ENCODE measurements around the gene CKMT2.

CKMT2 gene

DNA sequence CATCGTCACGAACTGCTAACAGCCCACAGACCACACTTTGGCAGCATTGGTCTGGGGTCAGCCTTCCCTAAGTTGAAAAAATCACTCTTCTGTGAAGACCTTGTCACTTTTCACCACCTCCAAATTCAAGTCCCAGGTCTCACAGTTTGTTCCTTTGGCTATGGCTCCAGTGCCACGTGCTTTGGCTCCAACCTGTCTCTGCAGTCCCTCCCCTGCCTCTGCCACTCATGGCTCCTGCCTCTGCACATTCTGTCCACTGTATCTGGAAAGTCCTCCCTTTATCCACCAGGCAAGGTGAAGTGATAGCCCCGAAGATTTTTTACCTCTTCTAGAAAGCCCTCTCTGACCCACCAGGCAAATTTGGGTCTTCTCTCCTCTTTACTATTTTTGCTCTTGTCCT, 5.3 kb downstream of the CKMT2 start:
- Histone ChIP-seq H3K4me1 (ENCODE audit: insufficient read depth, low read length) (peaks cover 20% of the 10 kb centered on the region), H3K27ac (ENCODE audit: low read depth, low read length) (no peak overlapping the region), H3K27me3 (ENCODE audit: insufficient read depth, low read length) (no peaks in the 10 kb centered on the region), H3K9ac (ENCODE audit: low read depth, low read length) (no peak overlapping the region), H3K9me3 (ENCODE audit: insufficient read depth, low read depth, low read length) (no peaks in the 10 kb centered on the region), H3K4me3 (ENCODE audit: low read length) (no peak overlapping the region), H3K36me3 (ENCODE audit: insufficient read depth, low read length) (0 out of 2 replicates have a peak, but pooled peaks cover 4% of the 10 kb centered on the region)
- WGBS = 92% methylated on average over 4 of the region's 4 CpGs

DNA sequence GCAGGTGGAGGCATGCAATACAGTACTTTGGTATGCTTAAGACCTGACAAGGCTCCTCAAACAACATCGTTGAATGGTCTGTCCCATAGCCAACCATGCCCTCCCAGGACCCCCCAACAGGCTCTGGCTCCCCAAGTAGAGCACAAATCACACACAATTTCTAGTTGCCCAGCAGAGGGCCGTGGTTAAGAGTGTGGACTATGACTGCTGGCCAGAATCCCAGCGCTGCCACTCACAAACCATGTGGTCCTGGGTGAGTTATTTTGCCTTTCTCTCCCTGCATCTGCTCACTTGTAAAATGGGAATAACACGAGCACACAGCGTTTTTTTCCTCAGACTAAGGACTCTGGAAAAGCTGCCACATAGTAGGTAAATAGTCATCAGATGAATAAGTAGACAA, 6.5 kb downstream of the CKMT2 start:
- no peak overlapping the region for H3K9ac ChIP-seq (ENCODE audit: low read depth, low read length)

DNA sequence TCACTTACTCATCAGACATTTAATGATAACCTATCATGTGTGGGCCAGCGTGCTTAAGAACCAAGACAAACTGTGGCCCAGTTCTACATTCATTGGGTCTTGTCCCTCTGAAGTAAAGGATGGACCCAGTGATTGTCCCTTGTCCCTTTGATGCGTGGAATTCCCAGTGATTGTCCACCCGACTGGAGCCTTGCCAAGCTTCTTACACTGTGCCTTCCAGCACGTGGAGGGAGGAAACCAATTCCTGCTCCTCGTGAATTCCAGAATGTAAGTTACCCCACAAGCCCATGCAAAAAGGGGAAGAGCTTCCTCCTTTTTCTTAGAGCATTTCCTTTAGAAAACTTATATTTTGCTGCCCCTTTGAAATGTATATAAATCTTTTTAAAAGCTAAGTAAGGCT, 7.9 kb downstream of the CKMT2 start:
- 67% methylated on average over 5 of the region's 5 CpGs for WGBS
- Histone ChIP-seq H3K9ac (ENCODE audit: low read depth, low read length) (no peak overlapping the region; the same call in 1 of the 2 replicates), H3K4me3 (ENCODE audit: low read length) (no peak overlapping the region), H3K9me3 (ENCODE audit: insufficient read depth, low read depth, low read length) (no peaks in the 10 kb centered on the region), H3K36me3 (ENCODE audit: insufficient read depth, low read length) (0 out of 2 replicates have a peak, but pooled peaks cover 5% of the 10 kb centered on the region), H3K4me1 (ENCODE audit: insufficient read depth, low read length) (peaks cover 16% of the 10 kb centered on the region), H3K27me3 (ENCODE audit: insufficient read depth, low read length) (no peaks in the 10 kb centered on the region), H3K27ac (ENCODE audit: low read depth, low read length) (no peak overlapping the region)

More for the DNA sequence above, 6.5 kb downstream of the CKMT2 start:
- Histone ChIP-seq H3K27ac (ENCODE audit: low read depth, low read length) (no peak overlapping the region), H3K27me3 (ENCODE audit: insufficient read depth, low read length) (no peaks in the 10 kb centered on the region), H3K36me3 (ENCODE audit: insufficient read depth, low read length) (0 out of 2 replicates have a peak, but pooled peaks cover 4% of the 10 kb centered on the region), H3K9me3 (ENCODE audit: insufficient read depth, low read depth, low read length) (no peaks in the 10 kb centered on the region), H3K4me1 (ENCODE audit: insufficient read depth, low read length) (peaks cover 8% of the 10 kb centered on the region), H3K4me3 (ENCODE audit: low read length) (no peak overlapping the region)
- 87% methylated on average over 5 of the region's 5 CpGs for WGBS

DNA sequence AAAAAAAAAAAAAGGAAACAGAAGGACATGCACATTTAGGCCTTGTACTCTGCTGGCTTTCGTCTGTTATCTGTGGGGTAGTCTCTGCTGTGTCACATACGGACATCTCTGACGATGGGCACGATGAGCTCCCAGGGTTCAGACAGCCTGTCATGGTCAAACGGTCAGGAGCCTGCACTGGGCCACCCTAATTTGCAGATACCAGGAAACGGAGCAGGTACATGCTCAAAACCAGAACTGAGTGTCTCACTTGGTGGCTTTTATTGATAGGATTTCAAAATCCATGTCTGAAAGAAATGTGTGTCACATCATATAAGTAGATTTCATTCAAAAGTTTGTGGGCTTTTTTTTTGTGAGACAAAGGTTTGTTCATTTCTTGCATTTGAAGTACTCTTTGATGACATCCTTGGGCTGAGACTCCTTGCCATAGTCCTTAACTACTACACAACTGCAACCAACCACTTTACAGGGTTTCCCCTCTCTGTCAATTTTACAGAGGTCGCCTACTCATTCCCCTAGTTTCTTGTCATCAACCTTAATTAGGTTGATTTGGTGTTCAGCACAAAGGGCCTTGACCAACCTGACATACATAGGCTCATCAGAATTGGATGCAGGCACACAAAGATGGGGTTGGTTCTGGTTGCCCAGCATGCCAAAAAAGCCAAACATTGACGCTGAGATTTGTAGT, 9.0 kb downstream of the CKMT2 start:
- WGBS = 90% methylated on average over 8 of the region's 8 CpGs
- no peaks in the 10 kb centered on the region for H3K9me3 ChIP-seq (ENCODE audit: insufficient read depth, low read depth, low read length)
- H3K9ac ChIP-seq (ENCODE audit: low read depth, low read length) = no peak overlapping the region
- H3K4me1 ChIP-seq (ENCODE audit: insufficient read depth, low read length) = peaks cover 27% of the 10 kb centered on the region
- no peak overlapping the region for H3K27ac ChIP-seq (ENCODE audit: low read depth, low read length)
- no peaks in the 10 kb centered on the region for H3K27me3 ChIP-seq (ENCODE audit: insufficient read depth, low read length)
- H3K36me3 ChIP-seq (ENCODE audit: insufficient read depth, low read length) = 0 out of 2 replicates have a peak, but pooled peaks cover 5% of the 10 kb centered on the region
- H3K4me3 ChIP-seq (ENCODE audit: low read length) = no peak overlapping the region

DNA sequence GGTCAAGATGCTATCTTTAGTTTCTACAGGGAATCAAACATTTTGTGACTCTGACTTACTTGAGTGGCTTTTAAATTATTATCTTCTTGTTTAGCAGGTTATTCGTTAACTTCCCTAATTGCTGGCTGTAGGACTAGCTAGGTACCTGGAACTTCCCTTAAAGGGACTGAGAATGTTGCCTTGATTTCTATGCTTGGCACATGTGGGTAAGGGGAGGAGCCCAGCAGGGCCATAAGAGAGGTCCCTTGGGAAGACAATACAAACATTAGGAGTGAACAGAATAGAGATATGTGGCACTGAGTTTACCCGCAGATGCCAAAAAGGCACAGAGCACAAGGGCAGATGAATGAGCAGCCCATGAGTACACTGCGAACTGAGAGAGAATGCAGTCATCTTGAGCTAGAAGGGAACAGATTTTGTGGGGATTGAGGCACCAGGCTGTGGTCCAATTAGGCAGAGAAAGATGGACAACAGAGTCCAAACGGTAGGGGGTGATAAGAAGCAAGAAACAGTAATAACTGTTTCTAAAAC, 9.8 kb downstream of the CKMT2 start:
- Histone ChIP-seq H3K27me3 (ENCODE audit: insufficient read depth, low read length) (no peaks in the 10 kb centered on the region), H3K9ac (ENCODE audit: low read depth, low read length) (no peak overlapping the region), H3K4me1 (ENCODE audit: insufficient read depth, low read length) (peaks cover 35% of the 10 kb centered on the region), H3K27ac (ENCODE audit: low read depth, low read length) (no peak overlapping the region), H3K36me3 (ENCODE audit: insufficient read depth, low read length) (0 out of 2 replicates have a peak, but pooled peaks cover 5% of the 10 kb centered on the region), H3K9me3 (ENCODE audit: insufficient read depth, low read depth, low read length) (no peaks in the 10 kb centered on the region), H3K4me3 (ENCODE audit: low read length) (no peak overlapping the region)
- WGBS = 96% methylated on average over 4 of the region's 4 CpGs

DNA sequence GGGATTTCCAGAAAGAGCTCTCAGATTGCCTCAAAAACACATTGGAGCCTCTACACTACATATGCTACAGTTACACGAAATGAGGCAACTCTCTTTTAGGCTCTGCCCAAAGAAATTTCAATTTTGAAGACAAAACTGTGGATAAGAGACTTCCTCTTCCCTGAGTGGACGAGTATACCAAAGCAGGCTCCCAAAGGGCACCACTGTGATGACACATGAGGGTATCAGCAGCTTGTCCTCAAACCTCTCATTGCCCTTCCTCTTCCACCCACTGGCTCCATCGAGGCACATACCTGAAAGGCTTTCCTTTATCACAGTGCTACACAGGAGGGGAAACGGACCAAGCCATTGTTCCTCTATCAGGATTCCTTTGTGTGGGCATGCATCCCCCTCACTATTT, 11.3 kb downstream of the CKMT2 start:
- Histone ChIP-seq H3K27ac (ENCODE audit: low read depth, low read length) (no peak overlapping the region), H3K27me3 (ENCODE audit: insufficient read depth, low read length) (no peaks in the 10 kb centered on the region)
- WGBS = 83% methylated on average over 4 of the region's 4 CpGs

DNA sequence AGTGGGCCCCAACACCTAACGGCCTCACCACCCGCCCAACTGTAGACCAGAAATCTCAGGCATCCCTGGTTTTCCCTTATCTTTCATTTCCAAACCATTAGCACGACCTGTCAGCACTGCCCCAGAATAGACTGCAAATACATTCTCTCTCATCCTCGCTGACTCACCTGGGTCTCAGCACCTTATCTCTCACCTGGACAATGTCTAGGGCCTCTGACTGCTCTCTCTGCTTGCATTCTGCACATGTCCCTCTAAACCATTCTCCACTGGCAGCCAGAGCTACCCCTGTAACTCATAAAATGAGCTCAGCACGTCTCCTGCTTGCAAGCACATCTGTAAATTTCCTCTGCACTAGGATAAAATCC, 12.7 kb downstream of the CKMT2 start:
- Histone ChIP-seq H3K4me1 (ENCODE audit: insufficient read depth, low read length) (peaks cover 52% of the 10 kb centered on the region), H3K36me3 (ENCODE audit: insufficient read depth, low read length) (peaks cover 5% of the 10 kb centered on the region; the same call in 1 of the 2 replicates), H3K9ac (ENCODE audit: low read depth, low read length) (no peak overlapping the region), H3K27me3 (ENCODE audit: insufficient read depth, low read length) (no peaks in the 10 kb centered on the region), H3K4me3 (ENCODE audit: low read length) (no peak overlapping the region), H3K27ac (ENCODE audit: low read depth, low read length) (no peak overlapping the region), H3K9me3 (ENCODE audit: insufficient read depth, low read depth, low read length) (peaks cover 2% of the 10 kb centered on the region; the same call in 1 of the 2 replicates)
- 86% methylated on average over 5 of the region's 5 CpGs for WGBS

More for the DNA sequence above, 11.3 kb downstream of the CKMT2 start:
- no peaks in the 10 kb centered on the region for H3K9me3 ChIP-seq (ENCODE audit: insufficient read depth, low read depth, low read length)
- peaks cover 48% of the 10 kb centered on the region for H3K4me1 ChIP-seq (ENCODE audit: insufficient read depth, low read length)
- no peak overlapping the region for H3K4me3 ChIP-seq (ENCODE audit: low read length)
- no peak overlapping the region for H3K9ac ChIP-seq (ENCODE audit: low read depth, low read length)
- H3K36me3 ChIP-seq (ENCODE audit: insufficient read depth, low read length) = 0 out of 2 replicates have a peak, but pooled peaks cover 5% of the 10 kb centered on the region

DNA sequence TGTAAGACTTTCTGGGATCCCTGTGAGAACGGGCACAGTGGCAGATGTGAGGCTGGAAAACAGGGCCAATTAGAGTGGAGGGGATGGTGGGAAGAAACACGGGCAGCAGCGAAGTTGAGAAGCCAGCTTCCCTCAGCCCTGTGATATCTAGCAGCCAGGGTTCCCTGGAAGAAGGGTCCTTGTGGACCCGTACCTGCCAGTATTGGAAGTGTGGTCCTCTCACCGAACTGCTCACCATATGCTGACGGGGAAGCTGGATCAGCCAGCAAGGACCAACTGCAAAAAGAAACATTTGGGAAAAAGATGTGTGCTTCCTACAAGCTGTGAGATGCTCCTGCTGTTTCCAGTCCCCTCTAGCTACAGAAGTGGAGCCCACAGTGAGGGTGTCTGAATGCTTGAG, 13.6 kb downstream of the CKMT2 start:
- H3K9ac ChIP-seq (ENCODE audit: low read depth, low read length) = peak overlapping the region; percentile 67; the same call in 1 of the 2 replicates
- H3K27ac ChIP-seq (ENCODE audit: low read depth, low read length) = no peak overlapping the region; the same call in 1 of the 2 replicates
- no peak overlapping the region for H3K4me3 ChIP-seq (ENCODE audit: low read length)
- H3K36me3 ChIP-seq (ENCODE audit: insufficient read depth, low read length) = peaks cover 5% of the 10 kb centered on the region; the same call in 1 of the 2 replicates
- H3K4me1 ChIP-seq (ENCODE audit: insufficient read depth, low read length) = peaks cover 46% of the 10 kb centered on the region
- peaks cover 2% of the 10 kb centered on the region; the same call in 1 of the 2 replicates for H3K9me3 ChIP-seq (ENCODE audit: insufficient read depth, low read depth, low read length)
- 92% methylated on average over 6 of the region's 6 CpGs for WGBS
- no peaks in the 10 kb centered on the region for H3K27me3 ChIP-seq (ENCODE audit: insufficient read depth, low read length)

DNA sequence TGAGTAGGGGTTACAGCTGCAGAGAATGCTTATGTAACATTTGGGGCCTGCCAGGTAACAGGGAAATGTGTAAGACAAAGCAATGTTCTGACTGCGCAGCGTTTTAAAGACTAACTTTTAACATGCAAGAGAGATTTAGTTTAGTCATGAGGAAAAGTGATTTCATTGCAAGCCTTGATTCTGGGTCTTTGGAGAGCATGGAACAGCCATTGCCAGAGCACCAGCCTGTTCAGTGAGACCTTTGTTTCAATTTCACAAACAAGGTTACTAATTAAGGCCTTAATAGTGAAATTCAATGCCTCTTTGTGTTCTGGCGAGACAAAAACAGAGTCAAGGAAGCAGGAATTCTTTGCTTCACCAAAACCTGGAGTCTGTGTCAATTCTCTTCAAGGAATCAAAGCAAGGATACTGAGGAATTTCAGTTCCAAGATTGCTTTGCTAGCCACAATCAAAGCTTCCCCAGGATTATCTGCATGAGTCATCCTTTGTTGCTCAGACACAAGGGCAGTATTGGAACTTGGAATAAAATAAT, 14.4 kb downstream of the CKMT2 start:
- 88% methylated on average over 3 of the region's 3 CpGs for WGBS
- no peaks in the 10 kb centered on the region for H3K27me3 ChIP-seq (ENCODE audit: insufficient read depth, low read length)
- peaks cover 5% of the 10 kb centered on the region; the same call in 1 of the 2 replicates for H3K36me3 ChIP-seq (ENCODE audit: insufficient read depth, low read length)
- H3K9ac ChIP-seq (ENCODE audit: low read depth, low read length) = peak overlapping the region; percentile 67; the same call in 1 of the 2 replicates
- peaks cover 46% of the 10 kb centered on the region for H3K4me1 ChIP-seq (ENCODE audit: insufficient read depth, low read length)
- no peak overlapping the region for H3K4me3 ChIP-seq (ENCODE audit: low read length)
- peaks cover 2% of the 10 kb centered on the region; the same call in 1 of the 2 replicates for H3K9me3 ChIP-seq (ENCODE audit: insufficient read depth, low read depth, low read length)
- peak overlapping the region; percentile 78 for H3K27ac ChIP-seq (ENCODE audit: low read depth, low read length)

DNA sequence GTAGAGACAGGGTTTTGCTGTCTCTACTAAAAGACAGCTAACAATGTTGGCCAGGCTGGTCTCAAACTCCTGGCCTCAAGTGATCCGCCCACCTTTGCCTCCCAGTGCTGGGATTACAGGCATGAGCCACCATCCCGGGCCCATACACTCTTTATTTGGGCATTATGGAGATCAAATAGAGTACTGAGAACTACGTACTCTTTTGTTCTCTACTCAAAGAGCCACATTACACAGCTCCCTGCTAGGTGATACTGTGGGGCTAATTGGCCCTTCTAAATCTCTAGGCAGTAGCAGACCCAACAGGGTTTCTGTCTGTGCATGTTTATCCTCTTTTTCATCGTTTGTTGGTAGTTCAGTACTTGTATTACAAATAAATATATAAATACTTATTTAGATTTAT, 16.1 kb downstream of the CKMT2 start:
- H3K4me1 ChIP-seq (ENCODE audit: insufficient read depth, low read length) = peaks cover 51% of the 10 kb centered on the region
- 68% methylated on average over 3 of the region's 4 CpGs for WGBS
- no peak overlapping the region for H3K4me3 ChIP-seq (ENCODE audit: low read length)
- H3K27me3 ChIP-seq (ENCODE audit: insufficient read depth, low read length) = no peaks in the 10 kb centered on the region
- no peak overlapping the region; the same call in 1 of the 2 replicates for H3K27ac ChIP-seq (ENCODE audit: low read depth, low read length)
- H3K36me3 ChIP-seq (ENCODE audit: insufficient read depth, low read length) = peaks cover 8% of the 10 kb centered on the region; the same call in 1 of the 2 replicates
- H3K9me3 ChIP-seq (ENCODE audit: insufficient read depth, low read depth, low read length) = peaks cover 2% of the 10 kb centered on the region; the same call in 1 of the 2 replicates
- H3K9ac ChIP-seq (ENCODE audit: low read depth, low read length) = no peak overlapping the region

DNA sequence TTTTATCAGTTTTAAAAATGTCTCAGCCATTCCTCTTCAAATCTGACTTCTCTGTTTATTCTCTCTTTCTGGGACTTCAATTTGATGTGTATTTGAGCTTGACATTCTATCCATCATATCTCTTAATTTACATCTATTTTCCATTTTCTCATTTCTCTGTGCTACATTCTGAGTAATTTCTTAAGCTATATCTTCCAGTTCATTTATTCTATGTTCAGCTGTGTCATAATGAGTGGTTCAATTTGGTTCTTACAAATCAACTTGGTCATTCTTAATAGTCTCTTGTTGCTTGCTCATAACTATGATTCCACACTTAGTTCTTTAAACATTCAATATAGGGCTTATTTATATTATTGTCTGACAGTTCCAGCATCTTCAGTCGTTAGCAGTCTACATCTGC, 16.9 kb downstream of the CKMT2 start:
- H3K27ac ChIP-seq (ENCODE audit: low read depth, low read length) = no peak overlapping the region

More for the DNA sequence above, 16.9 kb downstream of the CKMT2 start:
- no CpG with 5 or more reads among the region's 1 CpG for WGBS
- H3K9me3 ChIP-seq (ENCODE audit: insufficient read depth, low read depth, low read length) = peaks cover 2% of the 10 kb centered on the region; the same call in 1 of the 2 replicates
- peaks cover 52% of the 10 kb centered on the region for H3K4me1 ChIP-seq (ENCODE audit: insufficient read depth, low read length)
- peaks cover 7% of the 10 kb centered on the region; the same call in 1 of the 2 replicates for H3K36me3 ChIP-seq (ENCODE audit: insufficient read depth, low read length)
- H3K27me3 ChIP-seq (ENCODE audit: insufficient read depth, low read length) = no peaks in the 10 kb centered on the region
- H3K4me3 ChIP-seq (ENCODE audit: low read length) = no peak overlapping the region
- H3K9ac ChIP-seq (ENCODE audit: low read depth, low read length) = no peak overlapping the region

Measured in HUES64 (cell line).